Activated B cell treated with CpG ODN at 0.5 μM for 24 hours (primary cell): Measurements from ENCODE around the gene PRCC. TPM values are rescaled to one million over a fixed set of nuclear protein-coding genes. Genes with fewer than 3 reads are reported as not detected.
"Not testable (repeated sequence)": the region's sequence is repeated elsewhere in the genome, so short reads cannot be mapped to it uniquely, and the experiment has no call there.

ENCODE experiments used
- ATAC-seq: fragments of 200-7000 bp; cut with Tn5 transposase; one replicate; pipeline ENCODE4 v1.10.0; 2021; ENCODE audit warnings: low read depth, mild to moderate bottlenecking, moderate library complexity
- CTCF ChIA-PET: fragments of 350-600 bp; sonication (Branson Sonifier 250); formaldehyde crosslinking; loops from one replicate; lab custom pipeline; 2021; ENCODE audit warnings: antibody characterized with exemption; lab: Charles Lee
- POLR2A ChIA-PET: fragments of 350-600 bp; sonication (Branson Sonifier 250); formaldehyde crosslinking; loops from one replicate; lab custom pipeline; 2021; ENCODE audit warnings: antibody characterized with exemption; lab: Charles Lee
- DNase-seq: peaks from one replicate; pipeline ENCODE4 v3.0.0; 2022
- H3K27ac Mint-ChIP-seq: one replicate; pipeline ENCODE4 v1.8.0; 2020; ENCODE audit warnings: mixed read lengths
- H3K27me3 Mint-ChIP-seq: one replicate; pipeline ENCODE4 v1.8.0; 2021; ENCODE audit warnings: mixed read lengths
- H3K36me3 Mint-ChIP-seq: one replicate; pipeline ENCODE4 v1.8.0; 2021; ENCODE audit warnings: low read depth, mixed read lengths
- H3K4me1 Mint-ChIP-seq: one replicate; pipeline ENCODE4 v1.8.0; 2021; ENCODE audit warnings: mixed read lengths
- H3K4me3 Mint-ChIP-seq: one replicate; pipeline ENCODE4 v1.8.0; 2020; ENCODE audit warnings: mild to moderate bottlenecking, mixed read lengths
- H3K9me3 Mint-ChIP-seq: one replicate; pipeline ENCODE4 v1.8.0; 2020; ENCODE audit warnings: mixed read lengths
- intact Hi-C: fragments of 100-400 bp; cut with micrococcal nuclease; formaldehyde crosslinking; loops from one replicate; pipeline ENCODE4 v1.15.1; 2024
- total RNA-seq: library from RNA; stranded (reverse); gene quantifications from 2 replicates; pipeline ENCODE4 v1.2.3, GENCODE V29; 2022
- TF ChIP-seq, protein P1 (sequence below): fragments of 200-600 bp; IDR thresholded peaks from one replicate; pipeline ENCODE4 v1.8.0; 2022; ENCODE audit warnings: antibody characterized with exemption, mild to moderate bottlenecking

The PRCC gene
- total RNA-seq, 1 donor from 2014 or later: 81.4 TPM

DNA sequence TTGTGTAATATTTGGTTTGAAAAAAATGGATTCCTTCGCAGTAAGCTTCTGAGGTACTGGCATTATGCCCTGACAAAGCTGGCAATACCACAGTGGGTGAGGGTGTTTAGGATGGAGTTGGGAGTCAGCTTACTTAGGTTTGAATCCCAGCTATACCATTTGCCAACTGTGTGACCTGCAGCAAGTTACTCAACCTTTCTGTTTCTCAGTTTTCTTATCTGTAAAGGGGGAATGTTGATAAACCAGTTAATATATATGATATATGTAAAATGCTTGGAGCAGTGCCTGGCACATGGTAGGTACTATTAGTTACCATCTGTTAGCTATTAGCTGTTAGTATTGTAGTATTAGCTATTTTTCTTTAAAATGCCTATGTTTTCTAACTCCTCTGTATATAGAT is 11.0 kb upstream of the PRCC start:
- CTCF ChIA-PET: interaction anchor here (1.4 to 1.9 kb wide), 2 partner anchors 30 to 67 kb away, joined by 3 to 9 read pairs; no protein-coding TSS in a partner anchor
- DNase-seq (no peak), ATAC-seq (no peak)
- Mint-ChIP-seq H3K4me3 (no peak overlapping the region), H3K27me3 (no peaks in the 10 kb centered on the region), H3K9me3 (no peaks in the 10 kb centered on the region), H3K27ac (no peak overlapping the region), H3K36me3 (peaks cover 1% of the 10 kb centered on the region), H3K4me1 (peaks cover 26% of the 10 kb centered on the region)
- TF ChIP-seq, protein P1, sequence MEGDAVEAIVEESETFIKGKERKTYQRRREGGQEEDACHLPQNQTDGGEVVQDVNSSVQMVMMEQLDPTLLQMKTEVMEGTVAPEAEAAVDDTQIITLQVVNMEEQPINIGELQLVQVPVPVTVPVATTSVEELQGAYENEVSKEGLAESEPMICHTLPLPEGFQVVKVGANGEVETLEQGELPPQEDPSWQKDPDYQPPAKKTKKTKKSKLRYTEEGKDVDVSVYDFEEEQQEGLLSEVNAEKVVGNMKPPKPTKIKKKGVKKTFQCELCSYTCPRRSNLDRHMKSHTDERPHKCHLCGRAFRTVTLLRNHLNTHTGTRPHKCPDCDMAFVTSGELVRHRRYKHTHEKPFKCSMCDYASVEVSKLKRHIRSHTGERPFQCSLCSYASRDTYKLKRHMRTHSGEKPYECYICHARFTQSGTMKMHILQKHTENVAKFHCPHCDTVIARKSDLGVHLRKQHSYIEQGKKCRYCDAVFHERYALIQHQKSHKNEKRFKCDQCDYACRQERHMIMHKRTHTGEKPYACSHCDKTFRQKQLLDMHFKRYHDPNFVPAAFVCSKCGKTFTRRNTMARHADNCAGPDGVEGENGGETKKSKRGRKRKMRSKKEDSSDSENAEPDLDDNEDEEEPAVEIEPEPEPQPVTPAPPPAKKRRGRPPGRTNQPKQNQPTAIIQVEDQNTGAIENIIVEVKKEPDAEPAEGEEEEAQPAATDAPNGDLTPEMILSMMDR: no peak
- POLR2A ChIA-PET: interaction anchor here (0.7 to 1.5 kb wide), 4 partner anchors 10 to 96 kb away, joined by 4 read pairs; partner anchors contain the start of genes ISG20L2, METTL25B and PRCC
- intact Hi-C loops: no loop called here

DNA sequence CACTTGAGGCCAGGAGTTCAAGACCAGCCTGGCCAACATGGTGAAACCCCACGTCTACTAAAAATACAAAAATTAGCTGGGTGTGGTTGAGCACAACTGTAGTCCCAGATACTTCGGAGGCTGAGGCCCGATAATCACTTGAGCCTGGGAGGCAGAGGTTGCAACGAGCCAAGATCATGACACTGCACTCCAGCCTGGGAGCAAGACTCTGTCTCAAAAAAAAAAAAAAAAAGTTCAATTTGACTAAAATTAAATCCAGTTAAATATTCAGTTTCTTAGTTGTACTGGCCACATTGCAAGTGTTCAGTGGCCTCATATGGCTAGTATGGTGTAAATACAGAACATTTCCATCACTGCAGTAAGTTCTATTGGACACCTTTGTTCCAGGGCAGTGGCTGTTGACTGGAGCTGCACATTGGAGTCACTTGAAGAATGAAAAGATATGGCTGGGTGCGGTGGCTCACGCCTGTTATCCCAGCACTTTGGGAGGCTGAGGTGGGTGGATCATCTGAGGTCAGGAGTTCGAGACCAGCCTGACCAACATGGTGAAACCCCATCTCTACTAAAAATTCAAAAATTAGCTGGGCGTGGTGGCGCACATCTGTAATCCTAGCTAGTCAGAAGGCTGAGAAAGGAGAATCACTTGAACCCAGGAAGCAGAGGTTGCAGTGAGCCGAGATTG is 9.6 kb upstream of the PRCC start:
- ATAC-seq, H3K27me3 Mint-ChIP-seq, H3K9me3 Mint-ChIP-seq, H3K4me3 Mint-ChIP-seq, H3K27ac Mint-ChIP-seq, H3K36me3 Mint-ChIP-seq, DNase-seq, intact Hi-C loops: not testable (repeated sequence)
- ChIA-PET POLR2A (interaction anchor here (2.2 kb wide), 1 partner anchor 9 kb away, joined by 8 read pairs; the partner anchor contains the start of gene PRCC), CTCF (interaction anchor here (1.4 kb wide), 1 partner anchor 68 kb away, joined by 3 read pairs; no protein-coding TSS in a partner anchor)
- H3K4me1 Mint-ChIP-seq: peaks cover 20% of the 10 kb centered on the region

DNA sequence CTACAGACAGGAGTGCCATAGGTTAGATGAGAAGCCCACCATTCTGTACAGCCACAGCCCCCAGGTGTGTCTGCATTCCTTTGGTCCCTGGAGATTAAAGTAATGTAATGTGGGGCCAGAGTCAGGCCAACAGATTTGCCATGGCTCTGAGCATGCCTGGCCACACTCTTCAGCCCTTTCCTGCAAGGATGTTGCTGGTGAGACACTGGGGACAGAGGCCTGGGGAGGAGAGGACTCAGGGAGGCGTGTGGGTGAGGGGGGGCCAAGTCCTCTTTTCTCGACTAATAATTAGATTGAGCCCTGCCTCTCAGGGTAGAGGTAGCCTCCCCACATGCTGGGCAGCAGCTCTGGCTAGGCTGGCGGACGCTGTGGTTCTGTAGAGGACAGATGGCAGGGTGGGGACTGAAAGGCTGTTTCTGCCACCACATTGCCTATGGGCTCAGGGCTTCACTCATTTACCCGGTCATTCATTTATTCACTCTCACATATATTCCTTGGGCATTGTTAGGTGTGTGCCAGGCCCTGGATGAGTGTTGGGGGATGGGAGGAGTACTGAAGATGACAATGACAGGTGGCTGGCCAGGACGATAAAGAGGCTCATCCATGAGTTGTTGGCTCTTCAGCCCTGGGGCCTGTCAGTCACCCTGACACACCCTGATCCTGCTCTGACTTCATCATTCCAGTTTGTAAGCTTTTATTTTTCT is 7.1 kb upstream of the PRCC start:
- ATAC-seq: no peak
- Mint-ChIP-seq H3K27ac (no peak overlapping the region), H3K9me3 (no peaks in the 10 kb centered on the region), H3K36me3 (no peaks in the 10 kb centered on the region), H3K4me1 (peaks cover 6% of the 10 kb centered on the region), H3K4me3 (no peak overlapping the region), H3K27me3 (no peaks in the 10 kb centered on the region)
- POLR2A ChIA-PET: interaction anchor here (1.5 to 1.7 kb wide), 2 partner anchors 9 to 31 kb away, joined by 4 to 10 read pairs; partner anchors contain the start of genes HDGF and ISG20L2
- intact Hi-C loops: no loop called here
- TF ChIP-seq, protein P1: no peak
- DNase-seq: no peak
- CTCF ChIA-PET: no interaction called here

DNA sequence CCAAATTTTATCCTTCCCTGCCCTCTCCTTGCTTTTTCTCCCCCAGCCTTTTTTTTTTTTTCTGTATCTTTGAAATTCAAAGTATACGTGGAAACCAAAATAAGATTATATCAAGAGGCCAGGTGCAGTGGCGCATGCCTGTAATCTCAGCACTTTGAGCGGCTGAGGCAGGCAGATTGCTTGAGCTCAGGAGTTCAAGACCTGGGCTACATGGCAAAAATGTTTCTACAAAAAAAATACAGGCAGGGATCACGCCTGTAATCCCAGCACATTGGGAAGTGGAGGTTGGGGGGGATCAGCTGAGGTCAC is 6.6 kb upstream of the PRCC start:
- no peak for DNase-seq
- TF ChIP-seq, protein P1: no peak
- H3K9me3 Mint-ChIP-seq: no peaks in the 10 kb centered on the region
- no peaks in the 10 kb centered on the region for H3K36me3 Mint-ChIP-seq
- ChIA-PET CTCF (no interaction called here), POLR2A (interaction anchor here (0.6 to 1.7 kb wide), 3 partner anchors 9 to 263 kb away, joined by 4 to 10 read pairs (median 4); partner anchors contain the start of genes HDGF and ISG20L2)
- intact Hi-C loops: no loop called here
- no peak overlapping the region for H3K4me3 Mint-ChIP-seq
- H3K27ac Mint-ChIP-seq: no peak overlapping the region
- H3K4me1 Mint-ChIP-seq: peaks cover 1% of the 10 kb centered on the region
- ATAC-seq: no peak
- H3K27me3 Mint-ChIP-seq: no peaks in the 10 kb centered on the region

DNA sequence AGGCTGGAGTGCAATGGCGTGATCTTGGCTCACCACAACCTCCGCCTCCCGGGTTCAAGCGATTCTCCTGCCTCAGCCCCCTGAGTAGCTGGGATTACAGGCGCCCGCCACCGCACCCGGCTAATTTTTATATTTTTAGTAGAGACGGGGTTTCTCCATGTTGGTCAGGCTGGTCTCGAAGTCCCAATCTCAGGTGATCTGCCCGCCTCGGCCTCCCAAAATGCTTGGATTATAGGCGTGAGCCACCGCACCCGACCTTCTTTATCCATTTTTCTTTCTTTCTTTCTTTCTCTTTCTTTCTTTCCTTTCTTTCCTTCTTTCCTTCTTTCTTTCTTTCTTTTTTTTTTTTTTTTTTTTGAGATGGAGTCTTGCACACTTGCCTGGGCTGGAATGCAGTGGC is 2.2 kb upstream of the PRCC start:
- H3K4me3 Mint-ChIP-seq, ATAC-seq, intact Hi-C loops, H3K27me3 Mint-ChIP-seq, H3K9me3 Mint-ChIP-seq, DNase-seq, CTCF ChIA-PET, H3K27ac Mint-ChIP-seq: not testable (repeated sequence)
- peaks cover 14% of the 10 kb centered on the region for H3K36me3 Mint-ChIP-seq
- H3K4me1 Mint-ChIP-seq: peaks cover 19% of the 10 kb centered on the region
- POLR2A ChIA-PET: interaction anchor here (1.2 to 6.2 kb wide), 3 partner anchors 13 to 38 kb away, joined by 4 to 128 read pairs (median 105); partner anchors contain the start of genes ISG20L2, METTL25B and MRPL24
